Hematopoietic multipotent progenitor cell (in vitro differentiated cells): ENCODE measurements around the gene SH2D3A. TPM values are rescaled to one million over a fixed set of nuclear protein-coding genes. Genes with fewer than 3 reads are reported as not detected.

Experiments used
- DNase-seq, 3 donors: peaks; one replicate each; pipeline ENCODE4 v3.0.0-alpha.2; 2011 to 2015; ENCODE audit warnings: low read depth in 2 of 3, low spot score in 2 of 3
- total RNA-seq: library from RNA; depleted of rRNA; stranded (reverse); fragments of >200 nt; gene quantifications from one replicate; pipeline ENCODE4 v1.2.3, GENCODE V29; 2012

The SH2D3A gene
- total RNA-seq, 1 donor = 8.9 TPM

DNA sequence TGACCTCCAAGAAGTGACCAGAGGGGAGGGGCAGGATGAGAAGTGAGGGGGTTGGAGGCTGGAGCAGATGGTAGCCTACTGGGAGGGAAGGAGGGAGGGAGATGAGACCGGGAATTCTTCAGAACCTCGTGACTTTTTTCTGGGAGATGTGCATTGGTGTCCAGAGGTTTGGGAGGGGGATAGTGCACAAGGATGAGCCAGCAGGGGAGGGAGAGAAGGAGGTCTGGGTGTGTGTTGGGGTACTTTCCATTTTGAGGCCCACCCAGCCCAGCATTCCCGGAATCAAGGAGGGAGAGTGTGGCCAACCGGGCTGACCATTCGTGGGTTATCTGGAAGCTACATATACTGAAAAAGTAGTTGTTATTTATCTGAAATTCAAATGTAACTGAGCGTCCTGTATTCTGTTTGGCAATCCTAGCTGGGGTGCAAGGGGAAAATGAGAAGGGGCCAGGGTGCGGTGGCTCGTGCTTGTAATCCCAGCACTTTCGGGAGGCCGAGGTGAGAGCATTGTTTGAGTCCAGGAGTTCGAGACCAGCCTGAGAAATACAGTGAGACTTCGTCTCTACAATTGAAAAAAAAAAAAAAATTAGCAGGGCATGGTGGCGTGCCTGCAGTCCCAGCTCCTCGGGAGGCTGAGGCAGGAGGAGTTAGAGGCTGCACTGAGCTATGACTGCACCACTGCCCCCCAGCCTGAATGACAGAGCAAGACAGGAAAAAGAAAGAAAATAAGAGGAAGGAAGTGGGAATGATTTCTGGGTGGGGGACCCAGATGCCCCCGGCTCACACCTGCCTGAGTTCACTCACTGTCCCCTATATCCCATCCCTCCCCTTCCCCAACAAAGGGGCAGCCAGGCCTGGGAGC lies 42.4 kb downstream of the SH2D3A start:
- no peak for DNase-seq

DNA sequence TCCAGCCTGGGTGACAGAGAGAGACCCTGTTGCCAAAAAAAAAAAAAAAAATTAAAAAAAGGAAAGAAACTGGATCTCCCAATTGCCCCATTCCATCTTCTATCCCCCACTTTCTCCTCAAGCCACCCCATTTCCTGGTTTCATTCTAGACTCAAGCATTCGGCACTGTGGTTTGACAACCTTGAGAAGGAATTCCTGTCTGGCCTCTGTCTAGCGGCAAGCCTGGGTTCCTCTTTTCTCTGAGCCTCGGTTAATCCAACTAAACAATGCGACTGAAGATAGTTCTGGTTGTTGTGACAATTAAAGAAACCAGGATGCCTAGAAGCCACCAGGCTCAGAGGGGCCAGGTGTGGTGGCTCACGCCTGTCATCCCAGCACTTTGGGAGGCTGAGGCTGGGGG lies 43.5 kb downstream of the SH2D3A start:
- peak in 2 of 3 donors; percentile 51 to 73 for DNase-seq

- DNase-seq = no peak
These were observed 44.1 kb downstream of the SH2D3A start for GRCh38 chr19:6723108-6723618.

- peak in 1 of 3 donors; percentile 60 for DNase-seq
These were observed 45.5 kb downstream of the SH2D3A start for GRCh38 chr19:6721773-6722172.

- no peak for DNase-seq
These were observed 46.1 kb downstream of the SH2D3A start for GRCh38 chr19:6721138-6721474.

DNA sequence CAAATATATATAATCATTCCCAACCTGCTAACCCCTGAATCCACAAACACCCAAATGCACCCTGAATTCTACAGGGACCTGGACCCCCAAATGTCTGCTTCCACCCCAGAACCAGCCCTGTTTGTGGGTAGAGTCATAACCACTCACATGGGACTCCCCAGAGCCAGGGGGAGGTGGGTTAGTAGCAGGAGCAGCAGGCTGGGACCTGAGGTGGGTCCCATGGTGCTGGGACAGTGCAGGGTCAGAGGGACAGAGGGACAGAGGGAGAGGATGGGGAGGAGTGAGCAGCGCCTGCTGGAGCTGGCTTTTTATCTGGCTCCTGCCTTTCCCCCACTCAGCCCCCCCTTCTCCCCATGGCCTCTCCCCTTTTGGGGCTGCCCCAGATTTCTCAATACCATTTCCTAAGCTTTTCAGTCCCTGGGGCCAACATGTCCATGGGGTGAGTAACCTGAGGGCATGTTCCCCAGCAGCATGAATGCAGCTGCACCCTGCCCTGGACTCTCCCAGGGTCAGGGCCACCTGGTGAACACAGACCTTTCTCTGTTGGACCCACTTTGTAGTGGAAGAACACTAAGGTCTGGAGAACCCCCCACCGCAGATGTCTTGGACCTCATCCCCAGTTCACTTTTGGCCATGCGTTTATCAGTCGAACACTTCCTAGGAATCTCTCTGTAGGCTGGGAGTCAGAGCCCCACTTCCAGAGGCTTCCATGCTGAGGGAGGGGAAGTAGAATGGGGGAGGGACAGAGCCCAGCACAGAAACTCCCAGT lies 46.7 kb downstream of the SH2D3A start, which contains the start of gene C3:
Gene C3 (minus strand): TSS at position 282 of the 769 bp plus-strand sequence. CDS start 61 bp downstream, at position 221.
- peak in 2 of 3 donors; percentile 34 to 49 for DNase-seq

- DNase-seq = no peak
These were observed 47.3 kb downstream of the SH2D3A start for GRCh38 chr19:6719992-6720368.

DNA sequence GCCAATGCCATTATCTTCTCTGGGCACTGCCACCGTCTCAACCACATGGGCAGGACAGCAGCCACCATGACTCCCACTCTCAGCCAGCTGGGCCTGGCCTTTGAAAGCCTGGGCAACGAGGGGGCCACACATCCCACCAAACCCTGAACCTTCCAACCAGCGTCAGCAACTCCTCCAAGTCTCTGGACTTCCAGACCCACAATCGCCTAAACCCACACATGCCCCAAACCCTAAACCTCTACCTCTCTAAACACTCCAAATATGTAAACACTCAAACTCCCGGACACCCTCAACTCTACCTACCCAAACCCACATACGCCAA lies 47.7 kb downstream of the SH2D3A start:
- DNase-seq = no peak

- DNase-seq = peak in 2 of 3 donors; percentile 60 to 71
These were observed 48.3 kb downstream of the SH2D3A start for GRCh38 chr19:6718741-6719539.

DNA sequence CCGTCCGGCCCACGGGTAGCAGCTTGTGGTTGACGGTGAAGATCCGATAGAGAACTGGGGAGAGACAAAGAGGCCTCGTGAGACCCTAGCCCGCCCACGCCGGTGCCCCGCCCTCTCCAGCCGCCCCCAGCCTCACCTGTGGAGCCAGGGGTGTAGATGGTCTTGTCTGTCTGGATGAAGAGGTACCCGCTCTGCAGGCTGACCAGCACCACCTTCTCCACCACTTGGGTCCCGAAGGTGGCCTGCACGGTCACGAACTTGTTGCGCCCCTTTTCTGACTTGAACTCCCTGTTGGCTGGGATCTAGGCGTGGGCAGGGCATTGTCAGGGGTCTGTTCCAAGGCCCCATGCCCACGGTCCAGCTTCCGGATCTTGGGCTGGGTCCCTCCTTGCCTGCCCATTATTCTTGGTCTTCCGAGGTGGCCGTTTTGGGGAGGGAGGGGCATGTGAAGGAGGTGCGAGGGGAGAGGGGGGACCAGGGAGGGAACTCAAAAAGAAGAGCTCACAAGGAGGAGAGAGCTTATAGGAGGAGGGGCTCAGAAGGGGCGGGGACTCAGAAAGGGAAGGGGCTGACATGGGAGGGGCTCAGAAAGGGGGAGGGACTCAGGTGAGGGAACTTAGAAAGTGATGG lies 49.0 kb downstream of the SH2D3A start:
- DNase-seq = no peak

DNA sequence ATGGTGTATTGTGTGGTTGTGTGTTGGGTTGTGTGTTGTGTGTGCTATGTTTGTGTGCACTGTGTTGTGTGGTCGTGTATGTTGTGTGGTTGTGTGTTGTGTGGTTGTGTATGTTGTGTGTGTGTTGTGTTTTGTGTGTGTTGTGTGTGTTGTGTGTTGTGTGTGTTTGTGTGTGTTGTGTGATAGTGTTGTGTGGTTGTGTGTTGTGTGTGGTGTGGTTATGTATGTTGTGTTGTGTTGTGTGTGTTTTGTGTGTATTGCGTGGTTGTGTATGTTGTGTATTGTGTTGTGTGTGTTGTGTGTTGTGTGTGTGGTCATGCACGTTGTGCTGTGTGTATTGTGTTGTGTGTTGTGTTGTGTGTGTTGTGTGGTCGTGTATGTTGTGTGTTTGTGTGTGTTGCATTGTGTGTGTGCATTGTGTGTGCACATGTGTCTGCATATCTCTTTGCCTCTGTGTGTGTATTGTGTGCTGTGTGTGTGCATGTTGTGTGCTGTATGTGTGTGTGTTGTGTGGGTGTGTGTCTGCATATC lies 49.7 kb downstream of the SH2D3A start:
- no peak for DNase-seq

GRCh38 chr19:6717036-6717435 lies 50.2 kb downstream of the SH2D3A start:
- no peak for DNase-seq

DNA sequence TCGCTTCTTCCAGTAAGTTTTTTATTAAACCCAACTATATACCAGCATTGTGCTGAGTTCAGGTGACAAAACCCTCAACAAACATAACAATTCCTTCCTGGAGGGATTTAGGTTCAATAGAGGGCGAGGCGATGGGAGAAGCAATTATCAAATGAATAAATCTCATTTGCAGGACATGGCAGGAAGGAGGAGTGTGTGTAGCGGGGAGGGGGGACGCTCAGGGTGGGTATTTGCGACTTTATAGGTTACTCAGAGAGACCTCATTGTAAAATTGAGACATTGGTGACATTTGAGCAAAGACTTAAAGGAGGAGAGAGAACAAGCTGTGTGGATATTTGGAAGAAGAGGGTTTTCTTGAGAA lies 50.6 kb downstream of the SH2D3A start:
- no peak for DNase-seq

GRCh38 chr19:6714749-6715555 lies 52.3 kb downstream of the SH2D3A start:
- DNase-seq = no peak

- no peak for DNase-seq
These were observed 53.2 kb downstream of the SH2D3A start for GRCh38 chr19:6713773-6714692.

GRCh38 chr19:6712692-6713670 lies 54.3 kb downstream of the SH2D3A start:
- DNase-seq = no peak

GRCh38 chr19:6712231-6712630 lies 55.0 kb downstream of the SH2D3A start:
- no peak for DNase-seq
